Heart left ventricle (tissue), 16 donors: ENCODE data around the gene STK35. TPM values are rescaled to one million over a fixed set of nuclear protein-coding genes. Genes with fewer than 3 reads are reported as not detected.

ENCODE experiments used
- ATAC-seq, 4 donors: fragments of 200-7000 bp; cut with Tn5 transposase; one replicate each; pipeline ENCODE4 v1.9.1; 2020 to 2022; ENCODE audit warnings: moderate library complexity in 4 of 4, mild to moderate bottlenecking in 3 of 4, moderate number of reproducible peaks in 1 of 4
- DNase-seq, 5 donors: peaks; one replicate each; pipeline ENCODE4 v3.0.0-alpha.2; 2020
- H3K27ac ChIP-seq, 12 donors: fragments of 200-600 bp; sonication (generic) in 4 of 12; one replicate each; pipeline versions ENCODE4 v1.5.0 to v1.8.0; 2016 to 2022; ENCODE audit warnings: mild to moderate bottlenecking in 2 of 12
- H3K27me3 ChIP-seq, 9 donors: fragments of 200-600 bp; sonication (generic) in 2 of 9; one replicate each; pipeline versions ENCODE4 v1.5.1 to v1.8.0; 2016 to 2022; ENCODE audit warnings: mild to moderate bottlenecking in 3 of 9
- H3K36me3 ChIP-seq, 9 donors: fragments of 200-600 bp; sonication (generic) in 2 of 9; one replicate each; pipeline versions ENCODE4 v1.5.0 to v1.8.0; 2018 to 2022; ENCODE audit warnings: mild to moderate bottlenecking in 2 of 9
- H3K4me1 ChIP-seq, 12 donors: fragments of 200-600 bp; sonication (generic) in 4 of 12; one replicate each; pipeline versions ENCODE4 v1.5.0 to v1.8.0; 2016 to 2022; ENCODE audit warnings: mild to moderate bottlenecking in 3 of 12
- H3K4me3 ChIP-seq, 12 donors: fragments of 200-600 bp; sonication (generic) in 4 of 12; one replicate each; pipeline versions ENCODE4 v1.5.0 to v1.8.0; 2017 to 2022; ENCODE audit warnings: mild to moderate bottlenecking in 9 of 12, moderate library complexity in 4 of 12
- H3K9me3 ChIP-seq, 12 donors: fragments of 200-600 bp; sonication (generic) in 4 of 12; one replicate each; pipeline versions ENCODE4 v1.5.0 to v1.8.0; 2016 to 2022; ENCODE audit warnings: mild to moderate bottlenecking in 1 of 12
- CTCF ChIP-seq, 12 donors: fragments of 200-600 bp; sonication (generic) in 4 of 12; IDR thresholded peaks; one replicate each; pipeline versions ENCODE4 v1.5.0 to v1.8.0; 2018 to 2022; ENCODE audit warnings: antibody characterized with exemption in 12 of 12, mild to moderate bottlenecking in 5 of 12
- POLR2A ChIP-seq, 2 donors: fragments of 450-650 bp; IDR thresholded peaks; one replicate each; pipeline ENCODE4 v1.6.1; 2017; ENCODE audit warnings: antibody characterized with exemption in 2 of 2, mild to moderate bottlenecking in 2 of 2, moderate library complexity in 2 of 2
- WGBS, 4 donors: extraction: QIAGEN DNeasy Blood & Tissue Kit in 2 of 4; methylation state at CpG; one replicate each; pipeline versions ENCODE4 v1.1.5 to v1.1.7; 2013 to 2018; 5-methylcytosine and 5-hydroxymethylcytosine counted together
- intact Hi-C, 10 donors: fragments of 100-400 bp; cut with DNase I; formaldehyde crosslinking; loops; one replicate each; pipeline versions ENCODE4 v1.11.1 to v1.14.2; 2022
- polyA plus RNA-seq, 2 donors: library from polyadenylated mRNA; stranded (reverse); fragments of 200-250 nt; gene quantifications; one replicate each; pipeline ENCODE4 v1.2.3, GENCODE V29; 2013
- total RNA-seq, 9 donors: library from RNA; depleted of rRNA in 2 of 9; stranded (reverse); fragments of >200 nt in 2 of 9; fragmentation: NEBNext Ultra II Directional in 3 of 9; extraction: Animal tissue kit (Norgen Biotek cat#: 25700) in 3 of 9; gene quantifications; one replicate each; pipeline versions ENCODE4 v1.1.0 to v1.2.4, GENCODE V29; 2016 to 2023
- donor health status: ischemic (EF 13 %, LVEDD 7.1; RV severe dilation, severe dysfunction).
- donor health status: healthy with polysubstance abuse.
- donor health status: DM: no; HTN: yes; CAD: no.
- donor health status: DM: no; HTN: no; CAD: no.
- donor health status: ischemic (EF 25% LVEDD 6.9; RV normal size, moderate dysfunction).
- donor health status: ischemic (EF 25% LVEDD 5.7; RV mildly dilated, moderate dysfunction).
- donor health status: healthy.
- donor health status: DM: yes; HTN: yes; CAD: no.
- donor health status: ischemic (EF 35%, LVEDD 5.7; RV mildly dilated, moderate dysfunction).
- donor health status: nonischemic (EF 11% LVEDD 7.7; RV severe dilation, severe dysfunction).
- donor health status: DM: yes; HTN: yes; CAD: no.
- donor health status: PGD.
- donor health status: ischemic (EF 29% LVEDD 5.4; RV normal size, mild dysfunction).
- donor health status: nonischemic (EF 23%, LVEDD 6.1; RV moderate dilation, normal function).

The STK35 gene
- total and polyA plus RNA-seq, 11 donors, result 6.0 to 23.0 (median 14.3) TPM

GRCh38 chr20:2163312-2163711 is 61.7 kb downstream of the STK35 start:
- 79 to 85% (median 81%) methylated on average over 8 of the region's 8 CpGs for WGBS, 4 donors
- Histone ChIP-seq H3K36me3 (no peaks in the 10 kb centered on the region), H3K4me3 (no peak overlapping the region), H3K27ac (no peak overlapping the region), H3K27me3 (no peaks in the 10 kb centered on the region), H3K4me1 (no peaks in the 10 kb centered on the region), H3K9me3 (no peaks in the 10 kb centered on the region)
- intact Hi-C loops, result loop anchor here in 1 of 10 donors (10.0 kb wide), 1 partner anchor 399 kb away; no protein-coding TSS in a partner anchor
- no peak for DNase-seq
- no peak for TF ChIP-seq POLR2A (IDR thresholded peaks at IDR 0.05)
- TF ChIP-seq CTCF (IDR thresholded peaks at IDR 0.05), result no peak
- no peak for ATAC-seq

DNA sequence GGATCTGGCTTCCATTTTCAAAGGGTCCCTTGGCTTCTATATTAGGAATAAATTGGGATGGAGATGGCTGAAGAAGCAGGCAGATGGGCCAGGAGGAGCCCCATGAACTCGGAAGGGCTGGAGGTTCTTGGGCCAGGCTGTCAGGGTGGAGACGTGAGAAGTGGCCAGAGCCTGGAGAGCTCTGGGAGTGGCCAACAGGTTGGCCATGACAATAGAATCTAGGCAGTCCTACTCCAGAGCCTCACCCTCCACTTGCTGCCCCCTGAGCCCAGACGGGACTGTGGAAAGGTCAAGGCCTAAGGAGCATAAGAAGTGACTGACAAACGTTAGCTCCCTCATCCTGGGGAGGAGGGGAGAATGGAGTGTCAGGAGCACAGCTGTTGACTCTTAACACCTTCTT is 62.1 kb downstream of the STK35 start:
- Histone ChIP-seq H3K27ac (no peak overlapping the region), H3K36me3 (no peaks in the 10 kb centered on the region), H3K9me3 (no peaks in the 10 kb centered on the region), H3K4me1 (no peaks in the 10 kb centered on the region), H3K4me3 (no peak overlapping the region), H3K27me3 (no peaks in the 10 kb centered on the region)
- DNase-seq (no peak), ATAC-seq (no peak)
- intact Hi-C loops, result loop anchor here in 1 of 10 donors (10.0 kb wide), 1 partner anchor 399 kb away; no protein-coding TSS in a partner anchor
- 69 to 85% (median 74%) methylated on average over 4 of the region's 4 CpGs for WGBS, 4 donors
- no peak for TF ChIP-seq CTCF (IDR thresholded peaks at IDR 0.05)
- no peak for TF ChIP-seq POLR2A (IDR thresholded peaks at IDR 0.05)

GRCh38 chr20:2164421-2164820 is 62.8 kb downstream of the STK35 start:
- DNase-seq (no peak), ATAC-seq (no peak)
- WGBS, 4 donors, result 91 to 96% (median 95%) methylated on average over 7 of the region's 7 CpGs
- no peaks in the 10 kb centered on the region for H3K9me3 ChIP-seq
- no peak for TF ChIP-seq CTCF (IDR thresholded peaks at IDR 0.05)
- no peak for TF ChIP-seq POLR2A (IDR thresholded peaks at IDR 0.05)
- no peak overlapping the region for H3K27ac ChIP-seq
- no peaks in the 10 kb centered on the region for H3K27me3 ChIP-seq
- intact Hi-C loops, result loop anchor here in 1 of 10 donors (10.0 kb wide), 1 partner anchor 400 kb away; no protein-coding TSS in a partner anchor
- no peaks in the 10 kb centered on the region for H3K36me3 ChIP-seq
- no peak overlapping the region for H3K4me3 ChIP-seq
- H3K4me1 ChIP-seq, result no peaks in the 10 kb centered on the region

DNA sequence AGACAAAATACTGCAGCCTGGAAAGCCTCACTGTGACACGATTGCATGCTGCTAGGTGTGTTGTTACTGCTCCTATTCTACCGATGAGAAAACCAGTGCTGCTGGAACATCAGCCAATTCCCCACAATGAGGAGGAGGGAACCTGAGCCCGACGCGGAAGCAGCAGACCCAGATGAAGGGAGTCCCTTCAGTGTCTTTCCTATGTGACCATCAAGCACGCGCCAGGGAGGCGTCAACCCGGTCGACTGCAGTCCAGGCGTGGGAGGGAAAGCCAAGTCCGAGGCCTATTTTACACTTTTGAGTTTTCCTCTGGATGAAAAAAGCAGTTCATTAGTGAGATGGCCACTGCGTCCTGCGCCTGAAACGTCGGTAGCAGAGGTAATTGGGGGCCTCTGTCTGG is 63.3 kb downstream of the STK35 start:
- no peaks in the 10 kb centered on the region for H3K9me3 ChIP-seq
- DNase-seq (no peak), ATAC-seq (no peak)
- H3K4me3 ChIP-seq, result no peak overlapping the region
- intact Hi-C loops, result loop anchor here in 1 of 10 donors (10.0 kb wide), 1 partner anchor 400 kb away; no protein-coding TSS in a partner anchor
- H3K4me1 ChIP-seq, result no peaks in the 10 kb centered on the region
- 50 to 67% (median 59%) methylated on average over 16 of the region's 16 CpGs for WGBS, 4 donors
- no peaks in the 10 kb centered on the region for H3K36me3 ChIP-seq
- H3K27me3 ChIP-seq, result no peaks in the 10 kb centered on the region
- no peak overlapping the region for H3K27ac ChIP-seq
- TF ChIP-seq POLR2A (IDR thresholded peaks at IDR 0.05) (no peak), CTCF (IDR thresholded peaks at IDR 0.05) (no peak)
